ENCODE results near the gene SVOP.

DNA sequence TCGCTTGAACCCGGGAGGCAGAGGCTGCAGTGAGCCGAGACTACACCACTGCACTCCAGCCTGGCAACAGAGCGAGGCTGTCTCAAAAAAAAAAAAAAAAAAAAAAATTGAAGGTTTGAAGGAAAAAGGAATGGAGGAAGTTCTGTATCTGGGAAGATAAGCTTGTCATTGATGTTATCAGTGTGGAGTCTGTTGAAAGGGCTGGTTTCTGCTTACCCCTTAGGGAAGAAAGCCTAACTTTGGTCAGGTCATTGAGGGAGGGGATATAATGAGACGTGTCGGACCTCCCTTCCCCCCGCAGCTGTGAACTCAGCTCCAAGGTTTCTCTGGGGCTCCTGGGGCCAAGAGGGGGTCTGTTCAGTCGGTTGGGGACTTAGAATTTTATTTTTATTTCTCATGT is 124.5 kb downstream of the SVOP start:
- TF ChIP-seq, protein P1, sequence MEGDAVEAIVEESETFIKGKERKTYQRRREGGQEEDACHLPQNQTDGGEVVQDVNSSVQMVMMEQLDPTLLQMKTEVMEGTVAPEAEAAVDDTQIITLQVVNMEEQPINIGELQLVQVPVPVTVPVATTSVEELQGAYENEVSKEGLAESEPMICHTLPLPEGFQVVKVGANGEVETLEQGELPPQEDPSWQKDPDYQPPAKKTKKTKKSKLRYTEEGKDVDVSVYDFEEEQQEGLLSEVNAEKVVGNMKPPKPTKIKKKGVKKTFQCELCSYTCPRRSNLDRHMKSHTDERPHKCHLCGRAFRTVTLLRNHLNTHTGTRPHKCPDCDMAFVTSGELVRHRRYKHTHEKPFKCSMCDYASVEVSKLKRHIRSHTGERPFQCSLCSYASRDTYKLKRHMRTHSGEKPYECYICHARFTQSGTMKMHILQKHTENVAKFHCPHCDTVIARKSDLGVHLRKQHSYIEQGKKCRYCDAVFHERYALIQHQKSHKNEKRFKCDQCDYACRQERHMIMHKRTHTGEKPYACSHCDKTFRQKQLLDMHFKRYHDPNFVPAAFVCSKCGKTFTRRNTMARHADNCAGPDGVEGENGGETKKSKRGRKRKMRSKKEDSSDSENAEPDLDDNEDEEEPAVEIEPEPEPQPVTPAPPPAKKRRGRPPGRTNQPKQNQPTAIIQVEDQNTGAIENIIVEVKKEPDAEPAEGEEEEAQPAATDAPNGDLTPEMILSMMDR (IDR thresholded peaks at IDR 0.05; ENCODE audit: insufficient read depth, low read length, poor library complexity, severe bottlenecking): no peak
- TF ChIP-seq EZH2phosphoT487 (conservative IDR thresholded peaks at IDR 0.05; ENCODE audit: low read length): no peak

Measured in SU-DHL-6 (cell line).